ENCODE measurements around the gene OR51B5.
"Not testable (repeated sequence)": the region's sequence is repeated elsewhere in the genome, so short reads cannot be mapped to it uniquely, and the experiment has no call there.

The OR51B5 gene

GRCh38 chr11:5335170-5335569, 8.2 kb downstream of the OR51B5 start:
- Histone ChIP-seq H3K27ac (ENCODE audit: low read depth, low read length) (no peak overlapping the region), H3K4me3 (ENCODE audit: low read depth, low read length) (no peak overlapping the region), H3K4me1 (ENCODE audit: control insufficient read depth, insufficient read depth, low read length, unreplicated experiment) (no peaks in the 10 kb centered on the region), H3K79me2 (ENCODE audit: control insufficient read depth, insufficient read depth, low read length, unreplicated experiment) (no peaks in the 10 kb centered on the region), H2AFZ (ENCODE audit: low read length, unreplicated experiment) (no peak overlapping the region), H3K36me3 (ENCODE audit: insufficient read depth, low read length) (no peaks in the 10 kb centered on the region), H3K27me3 (ENCODE audit: insufficient read depth, low read length) (no peaks in the 10 kb centered on the region)

- H3K36me3 ChIP-seq (ENCODE audit: insufficient read depth, low read length), result no peaks in the 10 kb centered on the region
- H3K79me2 ChIP-seq (ENCODE audit: control insufficient read depth, insufficient read depth, low read length, unreplicated experiment), result no peaks in the 10 kb centered on the region
- H3K27me3 ChIP-seq (ENCODE audit: insufficient read depth, low read length), result no peaks in the 10 kb centered on the region
- no peak within 1 kb of the TSS for H2AFZ ChIP-seq (ENCODE audit: low read length, unreplicated experiment)
- no peaks in the 10 kb centered on the region for H3K4me1 ChIP-seq (ENCODE audit: control insufficient read depth, insufficient read depth, low read length, unreplicated experiment)
- H3K4me3 ChIP-seq (ENCODE audit: low read depth, low read length), result no peak within 1 kb of the TSS
- no peak within 1 kb of the TSS for H3K27ac ChIP-seq (ENCODE audit: low read depth, low read length)
These were observed 19.1 kb downstream of the OR51B5 start, which contains the start of gene OR51B2 for GRCh38 chr11:5324197-5324596. OR51B2 (minus strand) TSS chr11:5324297; CDS start chr11:5324297, 0 bp downstream.

GRCh38 chr11:5317292-5317691, 26.0 kb downstream of the OR51B5 start:
- Histone ChIP-seq H3K36me3 (ENCODE audit: insufficient read depth, low read length) (no peaks in the 10 kb centered on the region), H3K27me3 (ENCODE audit: insufficient read depth, low read length) (no peaks in the 10 kb centered on the region), H3K4me1 (ENCODE audit: control insufficient read depth, insufficient read depth, low read length, unreplicated experiment) (no peaks in the 10 kb centered on the region), H3K79me2 (ENCODE audit: control insufficient read depth, insufficient read depth, low read length, unreplicated experiment) (no peaks in the 10 kb centered on the region), H3K4me3 (ENCODE audit: low read depth, low read length) (no peak overlapping the region), H2AFZ (ENCODE audit: low read length, unreplicated experiment) (no peak overlapping the region), H3K27ac (ENCODE audit: low read depth, low read length) (no peak overlapping the region)

- not testable (repeated sequence) for H3K27ac ChIP-seq (ENCODE audit: low read depth, low read length); H3K4me1 ChIP-seq (ENCODE audit: control insufficient read depth, insufficient read depth, low read length, unreplicated experiment); H3K27me3 ChIP-seq (ENCODE audit: insufficient read depth, low read length)
These were observed 29.8 kb downstream of the OR51B5 start for GRCh38 chr11:5313326-5314023.

GRCh38 chr11:5310423-5310822, 32.9 kb downstream of the OR51B5 start:
- Histone ChIP-seq H2AFZ (ENCODE audit: low read length, unreplicated experiment) (no peak overlapping the region), H3K36me3 (ENCODE audit: insufficient read depth, low read length) (no peaks in the 10 kb centered on the region), H3K27me3 (ENCODE audit: insufficient read depth, low read length) (no peaks in the 10 kb centered on the region), H3K4me1 (ENCODE audit: control insufficient read depth, insufficient read depth, low read length, unreplicated experiment) (no peaks in the 10 kb centered on the region), H3K79me2 (ENCODE audit: control insufficient read depth, insufficient read depth, low read length, unreplicated experiment) (no peaks in the 10 kb centered on the region), H3K4me3 (ENCODE audit: low read depth, low read length) (no peak overlapping the region), H3K27ac (ENCODE audit: low read depth, low read length) (no peak overlapping the region)

More at GRCh38 chr11:5313326-5314023, 29.8 kb downstream of the OR51B5 start:
- not testable (repeated sequence) for H3K4me3 ChIP-seq (ENCODE audit: low read depth, low read length); H2AFZ ChIP-seq (ENCODE audit: low read length, unreplicated experiment); H3K36me3 ChIP-seq (ENCODE audit: insufficient read depth, low read length); H3K79me2 ChIP-seq (ENCODE audit: control insufficient read depth, insufficient read depth, low read length, unreplicated experiment)

GRCh38 chr11:5307256-5308019, 35.9 kb downstream of the OR51B5 start:
- Histone ChIP-seq H3K27ac (ENCODE audit: low read depth, low read length) (no peak overlapping the region), H3K79me2 (ENCODE audit: control insufficient read depth, insufficient read depth, low read length, unreplicated experiment) (no peaks in the 10 kb centered on the region), H2AFZ (ENCODE audit: low read length, unreplicated experiment) (no peak overlapping the region), H3K4me1 (ENCODE audit: control insufficient read depth, insufficient read depth, low read length, unreplicated experiment) (no peaks in the 10 kb centered on the region), H3K4me3 (ENCODE audit: low read depth, low read length) (no peak overlapping the region), H3K36me3 (ENCODE audit: insufficient read depth, low read length) (no peaks in the 10 kb centered on the region), H3K27me3 (ENCODE audit: insufficient read depth, low read length) (no peaks in the 10 kb centered on the region)

- H3K79me2 ChIP-seq (ENCODE audit: control insufficient read depth, insufficient read depth, low read length, unreplicated experiment), result no peaks in the 10 kb centered on the region
- no peak overlapping the region for H3K4me3 ChIP-seq (ENCODE audit: low read depth, low read length)
- no peak overlapping the region for H3K27ac ChIP-seq (ENCODE audit: low read depth, low read length)
- H3K27me3 ChIP-seq (ENCODE audit: insufficient read depth, low read length), result no peaks in the 10 kb centered on the region
- no peaks in the 10 kb centered on the region for H3K36me3 ChIP-seq (ENCODE audit: insufficient read depth, low read length)
- no peak overlapping the region for H2AFZ ChIP-seq (ENCODE audit: low read length, unreplicated experiment)
- H3K4me1 ChIP-seq (ENCODE audit: control insufficient read depth, insufficient read depth, low read length, unreplicated experiment), result no peaks in the 10 kb centered on the region
These were observed 39.3 kb downstream of the OR51B5 start for GRCh38 chr11:5304046-5304445.

GRCh38 chr11:5303626-5304025, 39.7 kb downstream of the OR51B5 start:
- H3K79me2 ChIP-seq (ENCODE audit: control insufficient read depth, insufficient read depth, low read length, unreplicated experiment), result no peaks in the 10 kb centered on the region
- H3K27me3 ChIP-seq (ENCODE audit: insufficient read depth, low read length), result no peaks in the 10 kb centered on the region
- no peak overlapping the region for H3K27ac ChIP-seq (ENCODE audit: low read depth, low read length)
- H3K36me3 ChIP-seq (ENCODE audit: insufficient read depth, low read length), result no peaks in the 10 kb centered on the region
- no peak overlapping the region for H3K4me3 ChIP-seq (ENCODE audit: low read depth, low read length)
- no peaks in the 10 kb centered on the region for H3K4me1 ChIP-seq (ENCODE audit: control insufficient read depth, insufficient read depth, low read length, unreplicated experiment)
- H2AFZ ChIP-seq (ENCODE audit: low read length, unreplicated experiment), result no peak overlapping the region

GRCh38 chr11:5301846-5302245, 41.5 kb downstream of the OR51B5 start, which contains the start of gene OR51B4:
OR51B4 (minus strand) TSS chr11:5301946; CDS start chr11:5301946, 0 bp downstream.
- Histone ChIP-seq H3K36me3 (ENCODE audit: insufficient read depth, low read length) (no peaks in the 10 kb centered on the region), H3K27me3 (ENCODE audit: insufficient read depth, low read length) (no peaks in the 10 kb centered on the region), H3K27ac (ENCODE audit: low read depth, low read length) (no peak within 1 kb of the TSS), H3K4me3 (ENCODE audit: low read depth, low read length) (no peak within 1 kb of the TSS), H3K4me1 (ENCODE audit: control insufficient read depth, insufficient read depth, low read length, unreplicated experiment) (peaks cover 5% of the 10 kb centered on the region), H3K79me2 (ENCODE audit: control insufficient read depth, insufficient read depth, low read length, unreplicated experiment) (no peaks in the 10 kb centered on the region), H2AFZ (ENCODE audit: low read length, unreplicated experiment) (no peak within 1 kb of the TSS)

- Histone ChIP-seq H3K79me2 (ENCODE audit: control insufficient read depth, insufficient read depth, low read length, unreplicated experiment) (no peaks in the 10 kb centered on the region), H3K36me3 (ENCODE audit: insufficient read depth, low read length) (no peaks in the 10 kb centered on the region), H3K27ac (ENCODE audit: low read depth, low read length) (no peak overlapping the region), H3K4me1 (ENCODE audit: control insufficient read depth, insufficient read depth, low read length, unreplicated experiment) (peaks cover 5% of the 10 kb centered on the region), H2AFZ (ENCODE audit: low read length, unreplicated experiment) (no peak overlapping the region), H3K4me3 (ENCODE audit: low read depth, low read length) (no peak overlapping the region), H3K27me3 (ENCODE audit: insufficient read depth, low read length) (no peaks in the 10 kb centered on the region)
These were observed 43.1 kb downstream of the OR51B5 start for GRCh38 chr11:5300251-5300650.

- H3K36me3 ChIP-seq (ENCODE audit: insufficient read depth, low read length), result no peaks in the 10 kb centered on the region
- peaks cover 5% of the 10 kb centered on the region for H3K4me1 ChIP-seq (ENCODE audit: control insufficient read depth, insufficient read depth, low read length, unreplicated experiment)
- H3K4me3 ChIP-seq (ENCODE audit: low read depth, low read length), result no peak overlapping the region
- no peak overlapping the region for H2AFZ ChIP-seq (ENCODE audit: low read length, unreplicated experiment)
- no peaks in the 10 kb centered on the region for H3K79me2 ChIP-seq (ENCODE audit: control insufficient read depth, insufficient read depth, low read length, unreplicated experiment)
- H3K27me3 ChIP-seq (ENCODE audit: insufficient read depth, low read length), result no peaks in the 10 kb centered on the region
- H3K27ac ChIP-seq (ENCODE audit: low read depth, low read length), result no peak overlapping the region
These were observed 44.9 kb downstream of the OR51B5 start for GRCh38 chr11:5298451-5298850.
